Measurements from ENCODE around the gene PPP2R2D. TPM values are rescaled to one million over a fixed set of nuclear protein-coding genes. Genes with fewer than 3 reads are reported as not detected.

PPP2R2D gene
- total and polyA plus RNA-seq, 4 donors, result 15.6 to 51.4 (median 22.0) TPM

DNA sequence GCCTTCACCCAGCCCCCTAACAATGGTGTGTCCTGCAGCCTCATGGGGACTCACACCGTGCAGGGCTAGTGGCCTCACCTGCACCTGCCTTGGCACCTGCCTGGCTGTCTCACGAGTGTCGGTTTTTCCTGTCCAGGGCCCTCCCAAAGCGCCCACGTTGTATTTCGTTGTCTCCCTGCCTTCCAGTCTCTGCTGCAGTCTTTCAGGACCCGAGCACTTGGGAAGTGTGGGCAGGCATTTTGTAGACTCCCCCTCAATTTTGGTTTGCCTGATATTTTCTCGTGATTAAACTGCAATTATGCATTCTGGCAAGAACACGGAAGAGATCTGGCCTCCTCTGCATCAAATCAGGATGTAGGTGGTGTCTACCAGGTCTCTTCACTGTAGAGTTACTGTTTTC, 63.0 kb downstream of the PPP2R2D start:
- DNase-seq (no peak), ATAC-seq (ENCODE audit: insufficient read depth, low FRiP score) (no peak)
- peaks cover 2 to 16% (median 5%) of the 10 kb centered on the region in 4 donors for H3K36me3 ChIP-seq (ENCODE audit: control insufficient read depth in 4 of 4, insufficient read depth in 4 of 4, low read length in 4 of 4)
- 81 to 92% methylated on average over 9 of the region's 9 CpGs for WGBS, 2 donors
- H3K4me3 ChIP-seq, result no peak overlapping the region
- no peak overlapping the region for H3K9ac ChIP-seq (ENCODE audit: insufficient read depth in 1 of 2, low read length in 2 of 2)
- no peaks in the 10 kb centered on the region for H3K4me1 ChIP-seq (ENCODE audit: control insufficient read depth in 5 of 5, insufficient read depth in 5 of 5, low read length in 5 of 5)
- no peaks in the 10 kb centered on the region for H3K9me3 ChIP-seq (ENCODE audit: control insufficient read depth in 4 of 4, insufficient read depth in 3 of 4, low read length in 3 of 4)
- H3K27ac ChIP-seq (ENCODE audit: low read depth in 1 of 2, low read length in 1 of 2), result no peak overlapping the region
- H3K27me3 ChIP-seq (ENCODE audit: control insufficient read depth in 3 of 3, insufficient read depth in 3 of 3, low read length in 2 of 3), result no peaks in the 10 kb centered on the region
- TF ChIP-seq CTCF (IDR thresholded peaks at IDR 0.05; ENCODE audit: control extremely low read depth, extremely low read depth), result no peak

- Histone ChIP-seq H3K4me3 (no peak overlapping the region), H3K27ac (ENCODE audit: low read depth in 1 of 2, low read length in 1 of 2) (no peak overlapping the region), H3K9ac (ENCODE audit: insufficient read depth in 1 of 2, low read length in 2 of 2) (no peak overlapping the region), H3K27me3 (ENCODE audit: control insufficient read depth in 3 of 3, insufficient read depth in 3 of 3, low read length in 2 of 3) (no peaks in the 10 kb centered on the region), H3K36me3 (ENCODE audit: control insufficient read depth in 4 of 4, insufficient read depth in 4 of 4, low read length in 4 of 4) (peaks cover 5 to 19% (median 8%) of the 10 kb centered on the region in 4 donors), H3K9me3 (ENCODE audit: control insufficient read depth in 4 of 4, insufficient read depth in 3 of 4, low read length in 3 of 4) (no peaks in the 10 kb centered on the region), H3K4me1 (ENCODE audit: control insufficient read depth in 5 of 5, insufficient read depth in 5 of 5, low read length in 5 of 5) (no peaks in the 10 kb centered on the region)
- no peak for TF ChIP-seq CTCF (IDR thresholded peaks at IDR 0.05; ENCODE audit: control extremely low read depth, extremely low read depth)
- 92 to 95% methylated on average over 9 of the region's 9 CpGs for WGBS, 2 donors
- no peak for ATAC-seq (ENCODE audit: insufficient read depth, low FRiP score)
- DNase-seq, result no peak
Measured at GRCh38 chr10:131964298-131964697, 63.5 kb downstream of the PPP2R2D start.

DNA sequence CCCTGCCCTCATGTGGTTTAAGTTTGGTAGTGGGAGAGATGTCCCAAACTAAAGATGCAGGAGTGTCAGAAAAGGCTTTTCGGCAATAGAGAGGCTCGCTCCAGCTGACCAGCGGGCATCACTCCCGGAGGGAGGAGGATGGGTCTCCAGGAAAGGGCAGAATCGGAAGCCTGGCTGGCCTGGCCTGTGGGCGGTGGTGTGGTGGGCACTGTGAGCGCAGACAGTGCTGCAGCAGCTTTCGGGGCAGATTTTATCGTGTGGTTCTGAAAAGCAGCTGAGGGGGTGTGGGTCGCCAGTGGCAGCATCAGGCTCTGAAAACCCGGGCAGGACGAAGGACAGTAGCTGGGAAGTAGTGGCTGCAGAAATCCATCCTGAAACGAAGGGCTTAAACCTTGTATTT, 68.1 kb downstream of the PPP2R2D start:
- Histone ChIP-seq H3K4me3 (no peak overlapping the region), H3K27ac (ENCODE audit: low read depth in 1 of 2, low read length in 1 of 2) (no peak overlapping the region), H3K36me3 (ENCODE audit: control insufficient read depth in 4 of 4, insufficient read depth in 4 of 4, low read length in 4 of 4) (peaks cover 5 to 29% (median 22%) of the 10 kb centered on the region in 4 donors), H3K4me1 (ENCODE audit: control insufficient read depth in 5 of 5, insufficient read depth in 5 of 5, low read length in 5 of 5) (peaks cover 0 to 13% (median 6%) of the 10 kb centered on the region in 5 donors), H3K27me3 (ENCODE audit: control insufficient read depth in 3 of 3, insufficient read depth in 3 of 3, low read length in 2 of 3) (no peaks in the 10 kb centered on the region), H3K9ac (ENCODE audit: insufficient read depth in 1 of 2, low read length in 2 of 2) (no peak overlapping the region), H3K9me3 (ENCODE audit: control insufficient read depth in 4 of 4, insufficient read depth in 3 of 4, low read length in 3 of 4) (no peaks in the 10 kb centered on the region)
- TF ChIP-seq CTCF (IDR thresholded peaks at IDR 0.05; ENCODE audit: control extremely low read depth, extremely low read depth), result no peak
- 90 to 96% methylated on average over 13 of the region's 13 CpGs for WGBS, 2 donors
- no peak for ATAC-seq (ENCODE audit: insufficient read depth, low FRiP score)
- DNase-seq, result no peak

- Histone ChIP-seq H3K27me3 (ENCODE audit: control insufficient read depth in 3 of 3, insufficient read depth in 3 of 3, low read length in 2 of 3) (no peaks in the 10 kb centered on the region), H3K4me1 (ENCODE audit: control insufficient read depth in 5 of 5, insufficient read depth in 5 of 5, low read length in 5 of 5) (peaks cover 0 to 13% (median 8%) of the 10 kb centered on the region in 5 donors), H3K9ac (ENCODE audit: insufficient read depth in 1 of 2, low read length in 2 of 2) (no peak overlapping the region), H3K9me3 (ENCODE audit: control insufficient read depth in 4 of 4, insufficient read depth in 3 of 4, low read length in 3 of 4) (no peaks in the 10 kb centered on the region), H3K4me3 (no peak overlapping the region), H3K36me3 (ENCODE audit: control insufficient read depth in 4 of 4, insufficient read depth in 4 of 4, low read length in 4 of 4) (peaks cover 3 to 29% (median 22%) of the 10 kb centered on the region in 4 donors), H3K27ac (ENCODE audit: low read depth in 1 of 2, low read length in 1 of 2) (no peak overlapping the region)
- DNase-seq (no peak), ATAC-seq (ENCODE audit: insufficient read depth, low FRiP score) (no peak)
- WGBS, 2 donors, result 96 to 97% methylated on average over 18 of the region's 18 CpGs
- TF ChIP-seq CTCF (IDR thresholded peaks at IDR 0.05; ENCODE audit: control extremely low read depth, extremely low read depth), result no peak
Measured at GRCh38 chr10:131970946-131971345, 70.1 kb downstream of the PPP2R2D start.

Data from lung (tissue), 12 donors.